Transverse colon (tissue), 4 donors: ENCODE results near the gene INCA1.
A peak's percentile ranks its signal among the peaks of the same experiment; 100 is the strongest.

Experiments
- EP300 ChIP-seq: sonication (generic); formaldehyde crosslinking; IDR thresholded peaks from one replicate; pipeline ENCODE4 v1.6.1; 2017; ENCODE audit warnings: antibody characterized with exemption, low read depth
- POLR2AphosphoS5 ChIP-seq, 3 donors: sonication (generic); formaldehyde crosslinking; IDR thresholded peaks; one replicate each; pipeline ENCODE4 v1.6.1; 2016; ENCODE audit warnings: antibody characterized with exemption in 3 of 3
- TF ChIP-seq, protein P1 (sequence below), 5 experiments: fragments of 200-600 bp in 3 of 5; fragments of 450-650 bp in 2 of 5; sonication (generic) in 3 of 5; IDR thresholded peaks; 1 replicate in 2 of 5; 2 replicates in 3 of 5; pipeline ENCODE4 v1.5.1; 2016 to 2017; ENCODE audit warnings: antibody characterized with exemption in 5 of 5, inconsistent platforms in 3 of 5, mild to moderate bottlenecking in 2 of 5, moderate library complexity in 1 of 5

DNA sequence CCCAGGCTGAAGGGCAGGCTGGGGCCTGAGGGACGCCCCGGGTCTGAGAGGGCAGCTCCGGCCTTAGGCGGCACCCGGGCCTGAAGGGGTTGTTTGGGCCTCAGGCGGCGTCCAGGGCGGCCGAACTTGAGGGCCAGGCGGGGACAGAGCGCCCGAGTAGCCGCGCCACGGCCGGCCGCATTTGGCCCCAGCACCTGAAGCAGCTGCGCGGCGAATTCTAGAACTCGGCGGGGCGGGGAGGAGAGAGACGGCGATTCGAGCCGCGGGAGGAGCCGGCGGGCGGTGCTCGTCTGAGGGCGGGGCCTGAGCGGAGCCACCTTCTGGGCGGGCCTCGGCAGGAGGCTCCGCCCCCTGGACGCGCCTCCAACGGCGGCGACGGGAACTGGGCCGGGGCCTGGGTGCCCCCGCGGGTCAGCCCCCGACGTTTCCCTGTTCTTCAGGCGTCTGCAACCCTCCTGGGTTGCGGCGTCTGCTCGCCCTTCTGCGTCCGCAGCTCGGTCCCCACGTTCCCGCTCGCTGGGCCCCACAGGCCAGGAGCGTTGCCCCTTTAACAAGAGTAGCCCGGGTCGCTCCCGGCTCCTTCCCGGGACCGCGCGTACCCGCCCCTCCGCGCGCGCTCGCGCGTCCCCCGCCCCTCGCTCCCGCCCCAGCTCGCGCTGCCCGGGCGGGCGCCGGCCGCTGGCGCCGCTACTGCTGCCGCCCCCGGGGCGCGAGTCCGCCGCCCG lies at the start of gene INCA1, which contains the start of gene KIF1C:
- TF ChIP-seq POLR2AphosphoS5 (IDR thresholded peaks at IDR 0.05) = peak; percentile 64 to 88 (median 78)
- TF ChIP-seq, protein P1, sequence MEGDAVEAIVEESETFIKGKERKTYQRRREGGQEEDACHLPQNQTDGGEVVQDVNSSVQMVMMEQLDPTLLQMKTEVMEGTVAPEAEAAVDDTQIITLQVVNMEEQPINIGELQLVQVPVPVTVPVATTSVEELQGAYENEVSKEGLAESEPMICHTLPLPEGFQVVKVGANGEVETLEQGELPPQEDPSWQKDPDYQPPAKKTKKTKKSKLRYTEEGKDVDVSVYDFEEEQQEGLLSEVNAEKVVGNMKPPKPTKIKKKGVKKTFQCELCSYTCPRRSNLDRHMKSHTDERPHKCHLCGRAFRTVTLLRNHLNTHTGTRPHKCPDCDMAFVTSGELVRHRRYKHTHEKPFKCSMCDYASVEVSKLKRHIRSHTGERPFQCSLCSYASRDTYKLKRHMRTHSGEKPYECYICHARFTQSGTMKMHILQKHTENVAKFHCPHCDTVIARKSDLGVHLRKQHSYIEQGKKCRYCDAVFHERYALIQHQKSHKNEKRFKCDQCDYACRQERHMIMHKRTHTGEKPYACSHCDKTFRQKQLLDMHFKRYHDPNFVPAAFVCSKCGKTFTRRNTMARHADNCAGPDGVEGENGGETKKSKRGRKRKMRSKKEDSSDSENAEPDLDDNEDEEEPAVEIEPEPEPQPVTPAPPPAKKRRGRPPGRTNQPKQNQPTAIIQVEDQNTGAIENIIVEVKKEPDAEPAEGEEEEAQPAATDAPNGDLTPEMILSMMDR (IDR thresholded peaks at IDR 0.05) = peak in 4 of 5 experiments; percentile 15 to 61 (median 34)
- TF ChIP-seq EP300 = no peak
